K562 (cell line): ENCODE results near the gene HLTF. TPM values are rescaled to one million over a fixed set of nuclear protein-coding genes. Genes with fewer than 3 reads are reported as not detected.
A peak's percentile ranks its signal among the peaks of the same experiment; 100 is the strongest.

ENCODE experiments used
- ATAC-seq: fragments of 200-7000 bp; cut with Tn5 transposase; 3 replicates; pipeline ENCODE4 v1.9.1; 2020; ENCODE audit warnings: moderate library complexity
- BruUV-seq: library from RNA; stranded (reverse); fragments of 400-500 nt; replicated peaks from 2 replicates; lab custom pipeline; 2021; lab: Mats Ljungman, UMichigan
- CTCF ChIA-PET: fragments of 300-600 bp; formaldehyde crosslinking; extraction: SDS; loops from one replicate; lab custom pipeline; 2021; ENCODE audit warnings: low intra/inter-chr PET ratio; lab: Yijun Ruan, JAX
- POLR2A ChIA-PET: fragments of 300-600, 350-650 bp; sonication (Branson Sonifier 250); formaldehyde crosslinking; extraction: SDS; loops from one replicate; lab custom pipeline; 2021; ENCODE audit warnings: antibody characterized with exemption, inconsistent platforms; lab: Yijun Ruan, JAX
- DNase-seq, 4 experiments: peaks; one replicate each; pipeline versions ENCODE4 v3.0.0 to v3.0.0-alpha.2; 2011 to 2018; ENCODE audit warnings: low spot score in 3 of 4, mixed read lengths in 3 of 4; ENCODE audit errors: extremely low read depth in 1 of 4
- FAIRE-seq: peaks from 2 replicates; lab custom pipeline; 2011; peaks lifted over from hg19 to GRCh38; lab: Jason Lieb, UNC
- H2AFZ ChIP-seq: 2 replicates; pipeline ENCODE4 v1.6.0; 2011; ENCODE audit warnings: low read depth, low read length, control low read depth, inconsistent platforms
- H3K27ac ChIP-seq: fragments of 200-600 bp; 3 replicates; pipeline ENCODE4 v1.8.0; 2011; ENCODE audit warnings: low read depth, mild to moderate bottlenecking, control low read depth, inconsistent platforms, low read length, moderate library complexity, mixed read lengths; ENCODE audit errors: extremely low read depth
- H3K27me3 ChIP-seq, 2 experiments: fragments of 300-600 bp in 1 of 2; 2 replicates in 1 of 2; 3 replicates in 1 of 2; pipeline versions ENCODE4 v1.6.0 to v1.8.0; 2011; ENCODE audit warnings: inconsistent platforms in 2 of 2, low read length in 2 of 2, mild to moderate bottlenecking in 1 of 2, mixed read lengths in 1 of 2, moderate library complexity in 1 of 2; ENCODE audit not compliant: control insufficient read depth in 2 of 2, insufficient read depth in 2 of 2
- H3K36me3 ChIP-seq: fragments of 300-600 bp; 3 replicates; pipeline ENCODE4 v1.8.0; 2011; ENCODE audit warnings: mild to moderate bottlenecking, low read length, inconsistent platforms; ENCODE audit not compliant: control insufficient read depth, insufficient read depth
- H3K4me1 ChIP-seq, 2 experiments: fragments of 200-600 bp in 1 of 2; replicated peaks in 1 of 2; 2 replicates in 1 of 2; 3 replicates in 1 of 2; pipeline versions ENCODE4 v1.5.1 to v1.8.0; 2011; ENCODE audit warnings: inconsistent platforms in 2 of 2, low read length in 2 of 2, mild to moderate bottlenecking in 1 of 2, mixed read lengths in 1 of 2, moderate library complexity in 1 of 2; ENCODE audit not compliant: control insufficient read depth in 2 of 2, insufficient read depth in 2 of 2
- H3K4me2 ChIP-seq: 2 replicates; pipeline ENCODE4 v1.6.1; 2011; ENCODE audit warnings: low read length, control low read depth, inconsistent platforms, mixed read lengths; ENCODE audit not compliant: insufficient read depth
- H3K4me3 ChIP-seq: fragments of 200-600 bp; sonication (generic), shearing (Covaris generic); 2 replicates; pipeline ENCODE4 v1.5.1; 2016; ENCODE audit warnings: control low read depth, inconsistent platforms
- H3K79me2 ChIP-seq: fragments of 200-600 bp; 3 replicates; pipeline ENCODE4 v1.8.0; 2011; ENCODE audit warnings: low read length, inconsistent platforms; ENCODE audit not compliant: control insufficient read depth, insufficient read depth
- H3K9ac ChIP-seq, 2 experiments: 2 replicates each; pipeline versions ENCODE4 v1.6.0 to v1.6.1; 2011; ENCODE audit warnings: low read depth in 2 of 2, low read length in 2 of 2, control low read depth in 1 of 2, inconsistent platforms in 1 of 2, mild to moderate bottlenecking in 1 of 2, mixed read lengths in 1 of 2; ENCODE audit not compliant: insufficient read depth in 1 of 2
- H3K9me1 ChIP-seq: one replicate; pipeline ENCODE4 v1.6.0; 2011; ENCODE audit warnings: inconsistent platforms, mild to moderate bottlenecking, low read length, moderate library complexity; ENCODE audit not compliant: control insufficient read depth, insufficient read depth
- H3K9me3 ChIP-seq: replicated peaks from 2 replicates; pipeline ENCODE4 v1.5.1; 2011; ENCODE audit warnings: low read depth, low read length, inconsistent platforms; ENCODE audit not compliant: control insufficient read depth, insufficient read depth
- H4K20me1 ChIP-seq: replicated peaks from 2 replicates; pipeline ENCODE4 v1.6.1; 2011; ENCODE audit warnings: low read length, inconsistent platforms, mixed read lengths; ENCODE audit not compliant: control insufficient read depth, insufficient read depth
- HNRNPH1 ChIP-seq: fragments of 200-400 bp; formaldehyde crosslinking; optimal IDR thresholded peaks from 2 replicates; pipeline ENCODE3; 2017; ENCODE audit warnings: low read depth, mild to moderate bottlenecking, low read length, moderate library complexity
- MEIS2 ChIP-seq: fragments of 450-650 bp; IDR thresholded peaks from 2 replicates; pipeline ENCODE4 v1.6.1; 2014; ENCODE audit warnings: mild to moderate bottlenecking; ENCODE audit not compliant: partially characterized antibody
- PURB ChIP-seq: sonication (generic); formaldehyde crosslinking; IDR thresholded peaks from 2 replicates; pipeline ENCODE4 v1.9.0; 2021; ENCODE audit warnings: low read depth, mild to moderate bottlenecking, missing genetic modification reagents
- RNF2 ChIP-seq: sonication (generic); IDR thresholded peaks from 2 replicates; pipeline ENCODE4 v1.6.1; 2016
- SFPQ ChIP-seq: fragments of 200-400 bp; formaldehyde crosslinking; IDR thresholded peaks from 2 replicates; pipeline ENCODE4 v1.6.1; 2017; ENCODE audit warnings: mild to moderate bottlenecking, low read depth, low read length, moderate library complexity
- SMARCC2 ChIP-seq: fragments of 450-650 bp; IDR thresholded peaks from 2 replicates; pipeline ENCODE4 v1.6.1; 2017; ENCODE audit warnings: antibody characterized with exemption, moderate library complexity, mild to moderate bottlenecking, low read depth
- ZNF76 ChIP-seq: fragments of 250-450 bp; sonication (Bioruptor Pico); IDR thresholded peaks from 2 replicates; pipeline ENCODE4 v1.4.0; 2020; ENCODE audit warnings: mild to moderate bottlenecking, moderate library complexity, borderline replicate concordance
- WGBS: fragments of 100-300 bp; shearing (Covaris generic); methylation state at CpG from one replicate; pipeline ENCODE4 v1.1.6; 2016; ENCODE audit warnings: low coverage, mixed read lengths; ENCODE audit not compliant: insufficient coverage; ENCODE audit errors: missing lambda C conversion rate; 5-methylcytosine and 5-hydroxymethylcytosine counted together
- in situ Hi-C: fragments of 300-500 bp; cut with MboI; formaldehyde crosslinking; loops from 4 replicates; pipeline ENCODE4 v1.15.0; 2018; ENCODE audit warnings: inconsistent platforms, mixed read lengths
- intact Hi-C: fragments of 100-400 bp; cut with micrococcal nuclease; formaldehyde crosslinking; loops from 2 replicates; pipeline ENCODE4 v1.14.2; 2022
- polyA plus RNA-seq, 8 experiments: library from polyadenylated mRNA; depleted of rRNA in 4 of 8; stranded (reverse) in 5 of 8; unstranded in 3 of 8; fragments of >200 nt; fragmentation: Nextera tagmentation in 2 of 8; fragmentation: Illumina TruSeq in 1 of 8; extraction: Ambion mirVana in 2 of 8; extraction: Trizol in 1 of 8; gene quantifications; 2 replicates each; pipeline versions ENCODE4 v1.2.1 to v1.2.3, GENCODE V29; 2011 to 2014; ENCODE audit warnings: inconsistent platforms in 1 of 8, missing spikeins in 1 of 8
- total RNA-seq, 7 experiments: library from RNA; depleted of rRNA in 6 of 7; stranded (reverse); fragments of >200 nt in 6 of 7; fragmentation: Illumina TruSeq in 2 of 7; extraction: Trizol in 2 of 7; gene quantifications; 2 replicates each; pipeline versions ENCODE4 v1.2.1 to v1.2.3, GENCODE V29; 2011 to 2021; ENCODE audit warnings: low replicate concordance in 1 of 7

Gene HLTF
- total and polyA plus RNA-seq, 9 of the 15 experiments (the other 6 are each of a cell fraction or from before 2014, with no cell fraction given): 35.1 to 82.4 (median 50.4) TPM

GRCh38 chr3:149128821-149129220 lies 42.5 kb upstream of the HLTF start:
- intact Hi-C loops: loop anchor here (5.0 to 10.0 kb wide), 2 partner anchors 58 to 264 kb away; partner anchors contain the start of gene CPA3
- H3K36me3 ChIP-seq: no peaks in the 10 kb centered on the region
- no peaks in the 10 kb centered on the region for H3K9me3 ChIP-seq
- BruUV-seq: no TSS peak
- no peaks in the 10 kb centered on the region for H3K9me1 ChIP-seq
- 2% methylated on average over 4 of the region's 4 CpGs for WGBS
- no peaks in the 10 kb centered on the region for H4K20me1 ChIP-seq
- no peak for DNase-seq
- TF ChIP-seq MEIS2: no peak
- no peak for TF ChIP-seq SFPQ
- TF ChIP-seq HNRNPH1: no peak
- no peak for TF ChIP-seq ZNF76 (CRISPR knock-in tag)
- TF ChIP-seq RNF2: no peak
- no peak for TF ChIP-seq SMARCC2
- TF ChIP-seq PURB (CRISPR knock-in tag): no peak
- TF ChIP-seq, all 486 proteins: peak for 0
- peaks cover 9% of the 10 kb centered on the region; the same call in 1 of the 3 replicates for H3K79me2 ChIP-seq
- ChIA-PET CTCF (no interaction called here), POLR2A (interaction anchor here (1.0 to 2.8 kb wide), 2 partner anchors 9 to 11 kb away, joined by 4 to 12 read pairs; no protein-coding TSS in a partner anchor)
- H2AFZ ChIP-seq: peak overlapping the region; percentile 96
- H3K27me3 ChIP-seq: peaks cover 0 to 18% of the 10 kb centered on the region in 2 experiments; a peak in 3 of 5 replicates
- ATAC-seq (no peak), FAIRE-seq (no peak)
- H3K4me2 ChIP-seq: peak overlapping the region; percentile 87
- in situ Hi-C loops: no loop called here
- peaks cover 5 to 12% of the 10 kb centered on the region in 2 experiments; a peak in 3 of 5 replicates for H3K4me1 ChIP-seq
- peak overlapping the region; percentile 77 for H3K4me3 ChIP-seq
- H3K9ac ChIP-seq: peak overlapping the region in 1 of 2 experiments; percentile 60; a peak in 1 of 4 replicates
- H3K27ac ChIP-seq: no peak overlapping the region
